GM08714 (cell line): ENCODE results near the gene NKX2-3.

ENCODE experiments used
- H3K4me3 ChIP-seq: fragments of 200-500 bp; sonication (Bioruptor generic); 2 replicates; pipeline ENCODE4 v1.5.1; 2014; ENCODE audit warnings: mild to moderate bottlenecking, low read length, inconsistent platforms
- ZNF274 ChIP-seq: IDR thresholded peaks from 2 replicates; pipeline ENCODE4 v1.6.1; 2012; ENCODE audit warnings: mild to moderate bottlenecking, low read depth, low read length

Gene NKX2-3

DNA sequence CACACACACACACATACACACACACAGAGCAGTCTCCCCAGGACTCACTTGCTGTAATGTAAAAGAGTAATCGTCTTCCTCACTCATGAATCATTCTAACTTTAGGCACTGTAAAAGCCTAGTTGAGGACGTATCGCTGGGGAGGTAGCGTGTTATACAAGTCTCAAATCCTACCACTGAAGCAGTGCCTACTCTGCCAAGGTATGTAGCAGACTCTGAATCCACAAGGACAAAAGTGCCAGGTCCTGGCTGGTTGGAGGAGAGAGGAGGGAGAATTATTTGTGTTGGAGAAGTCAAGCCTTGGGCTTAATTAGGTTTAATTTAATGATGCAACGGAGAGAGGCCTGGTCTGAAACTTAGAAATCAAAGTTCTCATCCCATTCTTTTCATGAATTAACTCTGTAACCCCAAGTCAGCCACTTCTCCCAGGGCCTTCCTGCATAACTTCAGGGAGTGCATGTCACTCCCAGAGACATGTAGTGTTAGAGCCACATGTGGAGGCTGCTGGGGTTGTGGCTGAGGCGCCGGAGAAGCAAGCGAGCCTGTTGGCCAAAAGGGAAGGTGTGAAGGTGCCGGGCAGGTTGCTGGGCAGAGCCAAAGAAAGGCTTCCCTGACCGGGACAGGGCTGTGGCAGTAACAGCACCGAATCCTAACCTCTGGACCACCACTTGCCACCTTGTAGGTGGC is 36.7 kb downstream of the NKX2-3 start:
- H3K4me3 ChIP-seq, result no peak overlapping the region
- TF ChIP-seq ZNF274, result no peak

DNA sequence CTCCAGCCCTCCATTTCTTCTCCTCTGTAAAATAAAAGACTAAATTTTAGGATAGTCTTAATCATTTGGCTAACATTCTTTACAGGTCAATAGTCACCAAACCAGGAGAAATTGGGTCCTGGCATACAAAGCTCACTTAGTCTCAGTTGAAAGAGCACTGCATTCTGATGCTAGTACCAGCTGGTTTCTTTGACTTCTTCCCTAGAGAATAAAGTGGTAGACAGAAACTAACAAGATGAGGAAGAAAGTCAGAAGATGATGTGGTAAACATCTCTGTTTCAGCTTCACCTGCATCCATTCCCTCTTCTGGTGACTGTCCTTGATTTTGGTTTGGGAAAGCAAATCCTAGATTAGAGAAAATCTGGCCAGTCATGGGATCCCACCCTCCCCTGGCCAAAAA is 37.2 kb downstream of the NKX2-3 start:
- H3K4me3 ChIP-seq, result no peak overlapping the region
- TF ChIP-seq ZNF274, result no peak

DNA sequence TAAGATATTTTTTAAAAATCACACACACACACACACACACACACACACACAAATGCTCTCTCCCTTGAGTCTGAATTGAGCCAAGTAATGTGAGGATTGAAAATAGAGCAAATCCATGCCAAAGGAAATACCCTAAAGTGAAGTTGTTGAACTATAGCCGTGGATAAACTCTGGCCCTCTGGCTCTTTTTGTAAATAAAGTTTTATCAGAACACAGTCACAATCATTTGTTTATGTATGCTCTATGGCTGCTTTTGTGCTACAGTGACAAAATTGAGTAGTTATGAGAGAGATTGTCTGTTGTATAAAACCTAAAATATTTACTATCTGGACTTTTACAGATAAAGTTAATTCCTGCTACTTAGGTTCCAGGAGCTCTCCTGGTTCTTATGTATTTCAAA is 39.1 kb downstream of the NKX2-3 start:
- H3K4me3 ChIP-seq, result no peak overlapping the region
- no peak for TF ChIP-seq ZNF274

DNA sequence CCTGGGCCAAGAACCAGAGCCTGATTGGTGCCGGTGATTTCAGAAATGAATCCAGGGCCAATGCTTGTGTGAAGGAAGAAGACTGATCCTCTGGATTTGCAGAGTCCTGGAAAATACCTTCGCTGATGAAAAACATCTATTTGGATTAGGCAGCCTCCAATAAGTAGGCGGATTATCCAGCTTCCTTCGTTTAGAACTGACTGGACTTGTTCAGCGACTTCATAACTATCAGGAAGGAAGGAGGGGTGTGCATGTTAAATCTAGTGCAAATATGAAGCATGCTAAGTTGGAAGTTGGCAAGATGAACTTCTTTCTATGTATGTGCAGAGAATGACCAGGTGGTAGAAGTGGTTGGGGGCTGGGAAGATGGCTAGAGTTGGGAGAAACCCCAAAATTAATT is 41.0 kb downstream of the NKX2-3 start:
- no peak for TF ChIP-seq ZNF274
- H3K4me3 ChIP-seq, result no peak overlapping the region

DNA sequence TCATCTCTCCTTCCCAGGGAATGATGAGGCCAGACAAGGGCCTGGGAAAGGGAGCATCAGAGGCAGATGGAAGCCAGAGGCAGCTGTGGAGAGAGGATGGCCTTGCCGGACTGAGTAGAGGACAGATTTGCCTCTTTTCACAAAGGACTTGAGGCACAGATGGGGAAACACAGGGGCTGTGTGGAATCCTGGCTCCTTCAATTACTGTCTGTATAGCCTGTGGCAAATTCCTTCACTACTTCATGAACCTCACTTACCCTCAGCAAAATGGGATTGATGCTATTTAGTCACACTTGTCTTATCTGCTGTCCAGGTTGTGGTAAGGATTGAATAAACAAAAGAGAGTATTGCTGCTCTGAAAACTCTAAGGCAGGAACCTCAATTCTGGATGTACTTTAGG is 47.2 kb downstream of the NKX2-3 start:
- no peak for TF ChIP-seq ZNF274

DNA sequence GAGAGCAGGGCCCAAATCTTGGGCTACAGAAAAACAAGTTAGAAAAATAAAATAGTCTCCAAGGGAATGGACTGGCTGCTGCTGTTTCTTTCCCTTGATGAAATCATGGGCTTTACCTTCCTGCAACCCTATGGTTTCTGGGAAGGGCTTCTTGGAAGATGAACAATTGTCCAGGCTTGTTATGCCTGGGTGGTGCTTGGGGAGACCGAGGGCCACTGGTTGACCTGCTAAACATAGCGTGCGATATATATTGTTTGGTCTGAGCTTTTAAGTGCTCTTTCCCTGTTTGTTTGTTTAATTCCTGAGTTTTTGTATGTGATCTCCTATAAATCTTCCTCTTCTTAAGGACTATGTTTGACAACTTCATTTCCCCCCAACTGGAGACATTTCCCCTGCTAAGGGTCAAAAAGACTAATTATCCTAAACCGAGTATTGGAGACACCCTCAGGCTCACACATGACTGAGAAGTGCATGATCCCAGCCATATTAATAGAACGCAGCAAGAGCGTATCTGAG is 49.6 kb downstream of the NKX2-3 start:
- no peak for TF ChIP-seq ZNF274
- no peak overlapping the region for H3K4me3 ChIP-seq

More for the DNA sequence above, 47.2 kb downstream of the NKX2-3 start:
- no peak overlapping the region for H3K4me3 ChIP-seq

DNA sequence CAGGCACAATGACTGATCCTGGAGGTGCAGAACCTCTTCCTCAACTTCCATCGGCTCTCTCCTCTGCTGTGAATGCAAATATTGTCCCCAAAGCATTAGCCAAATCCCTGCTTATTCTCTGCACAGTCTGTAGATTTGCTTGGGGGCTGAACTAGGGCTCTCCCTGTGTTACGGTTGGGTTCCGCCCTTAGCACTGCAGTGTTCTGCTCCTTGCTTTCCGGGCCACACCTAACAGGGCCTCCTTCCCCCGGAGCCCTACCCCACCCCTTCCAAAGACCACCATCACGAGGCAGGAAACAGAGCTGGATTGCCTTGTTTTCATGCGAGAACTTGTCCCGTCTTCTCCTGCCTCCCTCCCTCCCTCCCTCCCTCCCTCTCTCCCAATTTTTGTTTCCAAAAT is 50.9 kb downstream of the NKX2-3 start:
- no peak overlapping the region for H3K4me3 ChIP-seq
- TF ChIP-seq ZNF274, result no peak
